ENCODE measurements around the gene C2orf72.
"Not testable (repeated sequence)": the region's sequence is repeated elsewhere in the genome, so short reads cannot be mapped to it uniquely, and the experiment has no call there.

Gene C2orf72

GRCh38 chr2:231037202-231037730 lies at the start of gene C2orf72:
Gene C2orf72, plus strand, starts transcription at chr2:231037523. Its CDS starts 43 bp downstream, at chr2:231037566.
- no peak for DNase-seq (ENCODE audit: low read depth)

- DNase-seq (ENCODE audit: low read depth): no peak
These were observed 47.6 kb upstream of the C2orf72 start for GRCh38 chr2:230989731-230990130.

GRCh38 chr2:230990131-230990898 lies 47.0 kb upstream of the C2orf72 start:
- DNase-seq (ENCODE audit: low read depth): no peak

GRCh38 chr2:230990899-230991150 lies 46.5 kb upstream of the C2orf72 start:
- DNase-seq (ENCODE audit: low read depth): no peak

- DNase-seq (ENCODE audit: low read depth): no peak
These were observed 45.7 kb upstream of the C2orf72 start for GRCh38 chr2:230991598-230991997.

GRCh38 chr2:230995821-230996220 lies 41.5 kb upstream of the C2orf72 start, which contains the start of gene SPATA3:
Gene SPATA3, plus strand, starts transcription at chr2:230996121. Its CDS starts 113 bp downstream, at chr2:230996234.
- DNase-seq (ENCODE audit: low read depth): no peak

GRCh38 chr2:230996661-230997060 lies 40.7 kb upstream of the C2orf72 start:
- no peak for DNase-seq (ENCODE audit: low read depth)

- no peak for DNase-seq (ENCODE audit: low read depth)
These were observed 38.4 kb upstream of the C2orf72 start for GRCh38 chr2:230998882-230999281.

GRCh38 chr2:230999477-230999876 lies 37.8 kb upstream of the C2orf72 start:
- DNase-seq (ENCODE audit: low read depth): no peak

- DNase-seq (ENCODE audit: low read depth): no peak
These were observed 37.0 kb upstream of the C2orf72 start for GRCh38 chr2:231000211-231000904.

GRCh38 chr2:231001036-231001435 lies 36.3 kb upstream of the C2orf72 start:
- no peak for DNase-seq (ENCODE audit: low read depth)

- DNase-seq (ENCODE audit: low read depth): no peak
These were observed 35.4 kb upstream of the C2orf72 start for GRCh38 chr2:231001921-231002320.

- DNase-seq (ENCODE audit: low read depth): no peak
These were observed 34.7 kb upstream of the C2orf72 start for GRCh38 chr2:231002641-231003040.

GRCh38 chr2:231003186-231003585 lies 34.1 kb upstream of the C2orf72 start:
- DNase-seq (ENCODE audit: low read depth): no peak

- DNase-seq (ENCODE audit: low read depth): not testable (repeated sequence)
These were observed 32.4 kb upstream of the C2orf72 start for GRCh38 chr2:231004930-231005329.

GRCh38 chr2:231007286-231008098 lies 29.8 kb upstream of the C2orf72 start:
- no peak for DNase-seq (ENCODE audit: low read depth)

GRCh38 chr2:231008131-231008530 lies 29.2 kb upstream of the C2orf72 start:
- no peak for DNase-seq (ENCODE audit: low read depth)

- no peak for DNase-seq (ENCODE audit: low read depth)
These were observed 27.9 kb upstream of the C2orf72 start for GRCh38 chr2:231009236-231009919.

- DNase-seq (ENCODE audit: low read depth): no peak
These were observed 27.1 kb upstream of the C2orf72 start for GRCh38 chr2:231010201-231010730.

- DNase-seq (ENCODE audit: low read depth): no peak
These were observed 25.8 kb upstream of the C2orf72 start for GRCh38 chr2:231011526-231011925.

- no peak for DNase-seq (ENCODE audit: low read depth)
These were observed 24.9 kb upstream of the C2orf72 start for GRCh38 chr2:231012463-231012862.

GRCh38 chr2:231013820-231014219 lies 23.5 kb upstream of the C2orf72 start:
- no peak for DNase-seq (ENCODE audit: low read depth)

Measured in stimulated activated CD8-positive, alpha-beta memory T cell treated with anti-CD3 and anti-CD28 coated beads, Interleukin-7, amount 100 ng/mL, for 24 hours (primary cell).